ENCODE measurements around the gene DMD.

The DMD gene

GRCh38 chrX:32483534-32484136 is 727.7 kb downstream of the DMD start:
- DNase-seq (ENCODE audit: low read depth): no peak

GRCh38 chrX:32480019-32480418 is 731.3 kb downstream of the DMD start:
- no peak overlapping the region for H3K4me3 ChIP-seq (ENCODE audit: low read depth, low read length)
- no peak for TF ChIP-seq CTCF (IDR thresholded peaks at IDR 0.05; ENCODE audit: low read depth, low read length, missing control alignments)
- no peak for DNase-seq (ENCODE audit: low read depth)

More at GRCh38 chrX:32483534-32484136, 727.7 kb downstream of the DMD start:
- H3K4me3 ChIP-seq (ENCODE audit: low read depth, low read length): no peak overlapping the region
- TF ChIP-seq CTCF (IDR thresholded peaks at IDR 0.05; ENCODE audit: low read depth, low read length, missing control alignments): no peak

GRCh38 chrX:32472364-32472763 is 739.0 kb downstream of the DMD start:
- TF ChIP-seq CTCF (IDR thresholded peaks at IDR 0.05; ENCODE audit: low read depth, low read length, missing control alignments): no peak
- no peak overlapping the region for H3K4me3 ChIP-seq (ENCODE audit: low read depth, low read length)
- DNase-seq (ENCODE audit: low read depth): no peak

GRCh38 chrX:32455704-32456103 is 755.6 kb downstream of the DMD start:
- TF ChIP-seq CTCF (IDR thresholded peaks at IDR 0.05; ENCODE audit: low read depth, low read length, missing control alignments): no peak
- no peak overlapping the region for H3K4me3 ChIP-seq (ENCODE audit: low read depth, low read length)

GRCh38 chrX:32451954-32452695 is 759.2 kb downstream of the DMD start:
- no peak overlapping the region for H3K4me3 ChIP-seq (ENCODE audit: low read depth, low read length)
- no peak for TF ChIP-seq CTCF (IDR thresholded peaks at IDR 0.05; ENCODE audit: low read depth, low read length, missing control alignments)
- DNase-seq (ENCODE audit: low read depth): no peak

More at GRCh38 chrX:32455704-32456103, 755.6 kb downstream of the DMD start:
- DNase-seq (ENCODE audit: low read depth): no peak

GRCh38 chrX:32448945-32449344 is 762.4 kb downstream of the DMD start:
- no peak overlapping the region for H3K4me3 ChIP-seq (ENCODE audit: low read depth, low read length)
- TF ChIP-seq CTCF (IDR thresholded peaks at IDR 0.05; ENCODE audit: low read depth, low read length, missing control alignments): no peak
- no peak for DNase-seq (ENCODE audit: low read depth)

Measured in GM12864 (cell line).